Right lung (tissue), 5 donors: Measurements from ENCODE around the gene BTBD6. TPM values are rescaled to one million over a fixed set of nuclear protein-coding genes. Genes with fewer than 3 reads are reported as not detected.
"Not testable (repeated sequence)": the region's sequence is repeated elsewhere in the genome, so short reads cannot be mapped to it uniquely, and the experiment has no call there.

ENCODE experiments used
- DNase-seq, 2 donors: peaks; one replicate each; pipeline ENCODE4 v3.0.0-alpha.2; 2013
- polyA plus RNA-seq, 5 donors: library from polyadenylated mRNA; unstranded; fragments of 120-200 nt; gene quantifications; one replicate each; pipeline versions ENCODE4 v1.2.1 to v1.2.3, GENCODE V29; 2013; ENCODE audit warnings: inconsistent platforms in 1 of 5, low replicate concordance in 1 of 5; ENCODE audit not compliant: insufficient read length in 5 of 5, insufficient read depth in 1 of 5

BTBD6 gene
- polyA plus RNA-seq, 5 donors, result 29.8 to 47.8 (median 37.3) TPM

DNA sequence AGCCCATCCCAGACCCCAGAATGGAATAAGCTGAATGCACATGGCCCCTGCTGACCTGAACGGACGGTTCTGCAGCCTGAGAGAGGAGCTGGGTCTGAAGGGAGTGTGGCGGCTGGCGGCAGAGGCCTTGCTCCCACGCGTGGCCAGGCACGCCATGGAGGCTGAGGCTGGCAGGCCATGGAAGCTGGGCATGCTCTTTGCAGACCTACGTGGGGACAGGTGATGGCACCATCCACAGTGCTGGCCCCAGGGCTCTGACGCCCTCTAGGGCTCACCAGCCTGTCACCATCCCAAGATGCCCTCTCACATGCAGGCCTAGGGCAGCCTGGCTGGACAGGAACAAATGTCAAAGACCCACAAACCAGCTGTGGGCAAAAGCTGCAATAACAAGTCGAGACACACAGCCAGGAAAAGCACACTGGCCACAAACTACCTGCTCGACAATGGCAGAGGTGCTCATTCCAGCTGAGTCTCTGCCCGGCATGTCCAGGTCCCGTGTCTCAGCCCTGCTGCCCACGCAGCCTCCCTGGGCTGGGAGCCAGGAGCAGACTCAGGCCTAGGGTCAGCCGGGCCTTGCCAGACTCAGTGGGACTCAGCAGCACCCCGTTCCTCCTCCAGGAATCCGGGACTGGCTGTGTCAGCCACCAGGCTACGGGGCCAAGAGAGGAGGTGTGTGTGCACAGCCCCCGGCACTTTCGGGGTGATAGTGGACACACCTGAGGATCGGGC is 19.7 kb downstream of the BTBD6 start:
- DNase-seq, result no peak

DNA sequence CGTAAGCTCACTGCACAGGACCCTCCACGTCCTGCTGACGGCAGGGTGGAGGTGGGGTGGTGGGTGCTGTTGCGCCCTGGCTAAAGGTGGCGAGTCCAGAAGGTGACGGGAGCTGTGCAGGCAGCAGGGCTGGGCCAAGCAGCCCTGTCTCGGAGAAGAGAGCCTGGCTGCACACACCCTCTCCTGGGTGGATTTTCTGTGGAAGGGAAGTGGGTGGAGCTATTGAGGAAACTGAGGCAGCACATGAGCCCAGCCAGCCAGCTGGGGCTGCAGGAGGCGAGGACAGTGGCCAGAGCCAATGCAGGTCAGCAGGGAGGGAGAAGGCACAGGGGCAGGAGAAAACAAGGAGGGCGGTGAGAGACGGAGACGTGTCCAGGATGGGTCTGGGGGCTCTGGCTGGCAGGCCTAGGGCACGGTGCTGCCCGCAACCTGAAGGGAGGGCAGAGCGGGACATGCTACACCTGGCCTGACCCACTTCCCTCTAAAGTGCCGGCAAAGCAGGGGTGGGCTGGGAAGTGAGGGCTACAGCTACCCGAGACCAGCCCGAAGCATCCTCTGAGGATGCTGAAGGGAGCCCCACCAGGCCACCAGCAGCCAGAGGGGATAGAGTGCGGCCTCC is 20.5 kb downstream of the BTBD6 start:
- no peak for DNase-seq

GRCh38 chr14:105269405-105269804 is 21.1 kb downstream of the BTBD6 start:
- no peak for DNase-seq

- no peak for DNase-seq
These were observed 23.0 kb downstream of the BTBD6 start for GRCh38 chr14:105271224-105271890.

DNA sequence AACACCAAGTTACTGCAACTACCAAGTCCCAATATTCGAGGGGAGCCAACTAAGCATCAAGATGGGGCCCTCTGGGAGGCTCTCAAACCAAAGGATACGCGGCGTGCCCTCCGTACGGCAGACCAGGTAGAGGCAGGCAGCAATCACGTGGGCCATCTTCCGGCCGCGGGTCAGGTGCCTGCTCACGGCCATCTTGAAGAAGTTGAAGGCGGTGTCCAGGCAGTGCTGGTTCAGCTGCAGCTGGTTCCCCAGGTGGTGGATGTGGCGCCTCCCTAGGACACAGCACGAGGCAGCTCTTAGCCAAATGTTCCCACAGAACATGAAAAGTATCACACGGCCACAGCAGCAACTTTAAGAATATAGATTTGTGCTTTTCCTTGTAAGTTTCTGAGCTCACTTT is 24.3 kb downstream of the BTBD6 start:
- DNase-seq, result no peak

- peak; percentile 25 to 32 for DNase-seq
These were observed 24.7 kb downstream of the BTBD6 start for GRCh38 chr14:105273062-105273461.

DNA sequence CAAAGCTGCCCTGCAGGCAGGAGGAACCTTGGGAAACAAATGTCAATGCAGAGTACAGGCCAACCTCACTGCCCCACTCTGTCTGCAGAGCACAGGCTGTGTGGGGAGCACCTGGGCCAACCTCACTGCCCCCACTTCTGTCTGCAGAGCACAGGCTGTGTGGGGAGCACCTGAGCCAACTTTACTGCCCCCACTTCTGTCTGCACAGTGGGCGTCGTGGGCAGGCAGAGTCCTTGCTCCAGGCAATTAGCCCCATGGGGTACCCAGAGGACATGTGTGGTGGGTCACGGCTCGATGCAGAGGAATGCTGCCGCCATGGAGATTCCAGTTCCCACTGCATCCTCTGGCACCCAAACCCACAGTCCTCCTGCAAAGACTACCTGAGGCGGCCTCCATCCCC is 26.3 kb downstream of the BTBD6 start:
- DNase-seq, result no peak

DNA sequence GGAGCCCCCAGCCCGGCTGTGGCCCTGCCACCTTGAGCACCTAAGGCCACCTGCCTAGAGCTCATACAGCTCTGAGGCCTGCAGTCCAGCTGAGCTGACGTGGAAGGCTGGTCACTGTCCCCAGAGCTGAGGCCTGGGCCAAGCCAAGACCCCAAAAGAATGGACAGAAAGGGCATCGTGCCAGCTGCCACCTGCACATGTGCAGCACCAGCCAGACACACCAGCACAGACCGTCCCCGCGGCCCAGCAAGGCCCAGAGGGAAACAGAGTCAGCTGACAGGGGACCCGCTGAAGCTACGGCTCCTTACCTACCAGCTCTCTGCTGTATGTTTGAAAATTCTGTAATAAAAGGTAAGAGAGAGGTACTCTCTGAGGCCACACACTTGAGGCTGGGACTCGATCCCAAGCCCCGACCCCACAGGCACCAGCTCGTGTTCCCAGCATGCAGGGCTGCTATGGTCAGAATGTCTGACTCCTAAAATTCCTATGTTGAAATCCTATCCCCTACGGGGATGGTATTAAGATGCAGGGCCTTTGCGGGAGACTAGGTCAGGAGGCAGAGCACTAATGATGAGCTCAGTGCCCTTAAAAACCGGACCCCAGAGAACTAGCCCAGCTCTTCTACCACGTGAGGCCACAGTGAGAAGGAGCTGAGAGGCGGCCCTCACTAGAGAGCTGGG is 27.1 kb downstream of the BTBD6 start:
- DNase-seq, result no peak

DNA sequence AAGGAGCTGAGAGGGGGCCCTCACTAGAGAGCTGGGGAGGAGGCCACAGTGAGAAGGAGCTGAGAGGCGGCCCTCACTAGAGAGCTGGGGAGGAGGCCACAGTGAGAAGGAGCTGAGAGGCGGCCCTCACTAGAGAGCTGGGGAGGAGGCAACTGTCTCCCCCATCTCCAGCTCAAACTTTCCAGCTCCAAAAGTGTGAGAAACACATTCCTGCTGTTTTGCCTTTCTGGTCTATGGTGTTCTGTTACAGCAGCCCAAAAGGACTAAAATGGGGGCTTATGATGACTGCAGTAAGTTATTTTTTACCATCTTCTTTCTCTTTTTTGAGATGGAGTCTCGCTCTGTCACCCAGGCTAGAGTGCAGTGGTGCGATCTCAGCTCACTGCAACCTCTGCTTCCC is 29.1 kb downstream of the BTBD6 start:
- peak in 1 of 2 donors; percentile 29 for DNase-seq

DNA sequence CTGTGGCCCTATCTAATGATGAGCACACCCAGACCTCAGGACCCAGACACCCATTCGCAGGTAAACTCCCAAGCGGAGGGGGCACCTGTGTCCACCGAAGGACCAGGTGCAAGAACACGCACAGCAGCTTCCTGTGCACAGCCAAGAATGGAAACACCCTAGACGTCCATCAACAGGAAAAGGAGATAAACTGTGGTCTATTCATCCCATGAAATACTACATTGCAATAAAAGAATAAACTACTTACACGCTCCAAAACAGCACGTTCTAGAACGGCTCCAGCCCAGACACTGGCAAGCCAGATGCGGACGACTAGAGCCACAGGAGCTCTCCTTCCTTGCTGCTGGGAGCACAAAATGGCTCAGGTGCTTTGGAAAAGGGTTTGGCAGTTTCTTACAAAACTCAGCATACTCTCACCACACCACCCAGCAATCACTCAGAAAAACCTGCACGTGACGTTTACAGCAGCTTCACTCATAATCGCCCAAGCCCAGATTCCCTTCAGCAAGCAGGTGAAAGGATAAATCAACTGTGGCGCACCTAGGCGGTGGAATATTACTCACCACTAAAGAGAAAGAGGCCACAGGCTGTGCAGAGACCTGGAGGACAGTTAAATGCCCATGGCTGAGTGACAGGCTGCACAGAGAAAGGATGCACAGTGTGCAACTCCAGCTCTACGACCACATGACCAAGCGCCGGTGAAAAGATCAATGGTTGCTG is 31.5 kb downstream of the BTBD6 start:
- DNase-seq, result no peak

DNA sequence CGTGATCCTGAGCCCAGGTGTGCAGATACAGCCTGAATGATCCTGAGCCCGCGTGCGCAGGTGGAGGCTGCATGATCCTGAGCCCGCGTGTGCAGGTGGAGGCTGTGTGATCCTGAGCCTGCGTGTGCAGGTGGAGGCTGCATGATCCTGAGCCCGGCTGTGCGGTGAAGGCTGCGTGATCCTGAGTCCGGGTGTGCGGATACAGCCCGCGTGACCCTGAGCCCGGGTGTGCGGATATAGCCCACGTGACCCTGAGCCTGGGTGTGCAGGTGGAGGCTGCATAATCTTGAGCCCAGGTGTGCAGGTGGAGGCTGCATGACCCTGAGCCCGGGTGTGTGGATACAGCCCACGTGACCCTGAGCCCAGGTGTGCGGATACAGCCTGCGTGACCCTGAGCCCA is 32.2 kb downstream of the BTBD6 start:
- no peak for DNase-seq

GRCh38 chr14:105281371-105282097 is 33.2 kb downstream of the BTBD6 start:
- peak in 1 of 2 donors; percentile 52 for DNase-seq

GRCh38 chr14:105282098-105282725 is 33.9 kb downstream of the BTBD6 start:
- DNase-seq, result no peak

GRCh38 chr14:105283028-105283427 is 34.7 kb downstream of the BTBD6 start:
- no peak for DNase-seq

GRCh38 chr14:105283899-105284298 is 35.6 kb downstream of the BTBD6 start:
- no peak for DNase-seq

GRCh38 chr14:105285174-105285573 is 36.8 kb downstream of the BTBD6 start:
- no peak for DNase-seq

DNA sequence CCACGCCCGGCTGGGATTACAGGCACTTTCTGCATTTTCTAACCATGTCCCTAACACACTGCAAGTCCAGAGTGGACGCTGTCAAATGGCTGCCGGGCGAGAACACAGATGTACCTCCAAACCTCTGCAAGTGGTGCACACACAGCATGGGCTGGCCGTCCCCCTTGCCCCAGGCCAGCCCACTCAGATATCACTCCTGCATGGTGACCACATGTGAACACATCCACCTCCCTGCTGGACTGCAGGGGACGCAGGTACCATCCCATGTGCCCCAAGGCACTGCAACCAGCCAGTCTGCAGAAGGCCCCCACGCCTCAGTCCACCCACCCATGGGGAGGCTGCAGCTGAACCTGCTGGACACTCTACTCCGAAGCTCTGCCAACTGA is 38.4 kb downstream of the BTBD6 start:
- no peak for DNase-seq

DNA sequence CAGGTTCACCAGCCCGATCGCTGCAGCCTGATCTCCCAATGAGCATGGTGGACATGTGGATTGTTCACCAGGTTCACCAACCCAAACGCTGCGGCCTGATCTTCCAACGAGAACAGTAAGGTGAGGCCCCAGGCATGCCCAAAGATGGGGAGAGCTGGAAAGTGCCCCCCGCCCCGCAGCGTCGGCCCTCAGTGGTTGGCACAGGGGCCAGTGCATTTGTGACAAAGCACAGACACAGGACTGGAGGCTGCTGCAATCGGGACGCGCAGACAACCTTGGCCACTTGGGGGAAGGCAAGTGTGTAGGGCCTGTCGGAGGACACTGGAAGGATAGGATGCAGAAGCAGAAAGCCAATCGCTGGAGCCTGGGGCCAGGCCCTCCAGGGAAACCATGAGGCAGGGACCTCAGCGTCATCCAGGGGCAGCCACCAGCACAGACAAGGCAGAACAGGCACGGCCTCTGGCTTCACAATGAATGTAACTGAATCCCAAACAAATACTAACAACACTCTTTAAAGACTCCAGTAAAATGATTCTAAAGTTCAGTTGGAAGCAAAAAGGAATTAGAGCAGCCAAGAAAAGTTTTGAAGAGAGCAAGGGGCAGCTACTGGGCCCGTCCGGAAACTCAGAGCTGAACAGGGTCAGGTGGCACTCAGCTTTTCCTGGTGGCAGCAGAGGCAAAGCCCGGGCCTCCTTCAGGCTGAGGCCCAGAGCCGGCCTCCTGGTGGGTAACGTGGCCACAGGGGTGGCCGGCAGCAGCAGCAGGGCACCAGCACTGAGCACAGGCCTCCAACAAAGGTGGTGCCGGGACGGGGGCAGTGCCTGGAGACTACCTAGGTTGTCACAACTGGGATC is 39.1 kb downstream of the BTBD6 start:
- DNase-seq, result no peak

DNA sequence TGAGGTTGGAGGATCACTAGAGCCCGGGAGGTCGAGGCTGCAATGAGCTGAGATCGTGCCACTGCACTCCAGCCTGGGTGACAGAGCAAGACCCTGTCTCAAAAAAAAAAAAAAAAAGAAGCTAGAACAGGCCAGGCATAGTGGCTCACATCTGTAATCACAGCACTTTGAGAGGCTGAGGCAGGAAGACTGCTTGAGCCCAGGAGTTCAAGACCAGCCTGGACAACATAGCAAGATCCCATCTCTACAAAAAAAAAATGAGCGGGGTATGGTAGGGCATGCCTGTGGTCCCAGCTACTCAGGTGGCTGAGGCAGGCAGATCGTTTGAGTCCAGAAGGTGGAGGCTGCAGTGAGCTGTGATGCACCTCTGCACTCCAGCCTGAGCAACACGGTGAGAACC is 40.6 kb downstream of the BTBD6 start:
- DNase-seq, result not testable (repeated sequence)
